RWPE2 (cell line): ENCODE data around the gene GMPPA.
A peak's percentile ranks its signal among the peaks of the same experiment; 100 is the strongest.

ENCODE experiments used
- ATAC-seq: fragments of 200-7000 bp; cut with Tn5 transposase; 3 replicates; pipeline ENCODE4 v1.9.1; 2021; ENCODE audit warnings: low read depth
- DNase-seq: peaks from one replicate; pipeline ENCODE4 v3.0.0-alpha.2; 2020; ENCODE audit warnings: low spot score
- H3K27ac ChIP-seq: fragments of 450-650 bp; 2 replicates; pipeline ENCODE4 v1.5.1; 2017; ENCODE audit warnings: mild to moderate bottlenecking; ENCODE audit not compliant: poor library complexity, severe bottlenecking
- H3K27me3 ChIP-seq: fragments of 250-450 bp; sonication (Bioruptor Pico); 2 replicates; pipeline ENCODE4 v1.5.1; 2021; ENCODE audit warnings: mild to moderate bottlenecking, moderate library complexity; ENCODE audit not compliant: insufficient read depth, poor library complexity, severe bottlenecking
- H3K36me3 ChIP-seq: fragments of 250-450 bp; sonication (Bioruptor Pico); 2 replicates; pipeline ENCODE4 v1.5.1; 2020; ENCODE audit warnings: low read depth, mild to moderate bottlenecking, moderate library complexity
- H3K4me1 ChIP-seq: fragments of 250-450 bp; sonication (Bioruptor Pico); 2 replicates; pipeline ENCODE4 v1.5.1; 2021; ENCODE audit warnings: mild to moderate bottlenecking, moderate library complexity; ENCODE audit not compliant: insufficient read depth, poor library complexity, severe bottlenecking
- H3K4me3 ChIP-seq: fragments of 250-450 bp; sonication (Bioruptor Pico); 2 replicates; pipeline ENCODE4 v1.5.1; 2021; ENCODE audit warnings: mild to moderate bottlenecking, moderate library complexity; ENCODE audit not compliant: severe bottlenecking
- H3K9me3 ChIP-seq: fragments of 250-450 bp; sonication (Bioruptor Pico); 2 replicates; pipeline ENCODE4 v1.5.1; 2021; ENCODE audit warnings: mild to moderate bottlenecking, moderate library complexity; ENCODE audit not compliant: severe bottlenecking
- CTCF ChIP-seq: fragments of 450-650 bp; IDR thresholded peaks from one replicate; pipeline ENCODE4 v1.5.1; 2017; ENCODE audit warnings: mild to moderate bottlenecking, moderate library complexity; ENCODE audit not compliant: poor library complexity, severe bottlenecking

Gene GMPPA

GRCh38 chr2:219453671-219454590, 44.8 kb upstream of the GMPPA start:
- H3K36me3 ChIP-seq: no peaks in the 10 kb centered on the region; the same call in 1 of the 2 replicates
- no peak overlapping the region for H3K4me3 ChIP-seq
- H3K9me3 ChIP-seq: no peaks in the 10 kb centered on the region
- no peaks in the 10 kb centered on the region for H3K27me3 ChIP-seq
- peaks cover 28% of the 10 kb centered on the region for H3K4me1 ChIP-seq
- peak; percentile 22 for ATAC-seq
- peak overlapping the region; percentile 90 for H3K27ac ChIP-seq
- no peak for TF ChIP-seq CTCF
- DNase-seq: peak; percentile 81

- ATAC-seq (no peak), DNase-seq (no peak)
- Histone ChIP-seq H3K27ac (no peak overlapping the region), H3K4me1 (peaks cover 28% of the 10 kb centered on the region), H3K36me3 (no peaks in the 10 kb centered on the region; the same call in 1 of the 2 replicates), H3K4me3 (no peak overlapping the region), H3K9me3 (no peaks in the 10 kb centered on the region), H3K27me3 (no peaks in the 10 kb centered on the region)
- TF ChIP-seq CTCF: no peak
Observed at GRCh38 chr2:219455581-219455980, 43.1 kb upstream of the GMPPA start.

- H3K36me3 ChIP-seq: peaks cover 10% of the 10 kb centered on the region; the same call in 1 of the 2 replicates
- no peaks in the 10 kb centered on the region for H3K27me3 ChIP-seq
- peaks cover 20% of the 10 kb centered on the region for H3K4me1 ChIP-seq
- no peaks in the 10 kb centered on the region for H3K9me3 ChIP-seq
- TF ChIP-seq CTCF: peak; percentile 26
- DNase-seq: no peak
- ATAC-seq: peak; percentile 30
- H3K27ac ChIP-seq: no peak overlapping the region
- no peak overlapping the region for H3K4me3 ChIP-seq
Observed at GRCh38 chr2:219457784-219458369, 40.8 kb upstream of the GMPPA start.

GRCh38 chr2:219458996-219459395, 39.7 kb upstream of the GMPPA start:
- no peak for ATAC-seq
- no peak overlapping the region for H3K4me3 ChIP-seq
- DNase-seq: no peak
- H3K9me3 ChIP-seq: no peaks in the 10 kb centered on the region
- no peak for TF ChIP-seq CTCF
- H3K27ac ChIP-seq: no peak overlapping the region
- H3K36me3 ChIP-seq: peaks cover 10% of the 10 kb centered on the region; the same call in 1 of the 2 replicates
- no peaks in the 10 kb centered on the region for H3K27me3 ChIP-seq
- H3K4me1 ChIP-seq: peaks cover 10% of the 10 kb centered on the region
